Cardiac septum (tissue), 1 donor: ENCODE measurements around the gene BCAS3. TPM values are rescaled to one million over a fixed set of nuclear protein-coding genes. Genes with fewer than 3 reads are reported as not detected.

Experiments
- DNase-seq: peaks from one replicate; pipeline ENCODE4 v3.0.0-alpha.2; 2020; ENCODE audit warnings: low spot score
- intact Hi-C: fragments of 100-400 bp; cut with DNase I; formaldehyde crosslinking; loops from one replicate; pipeline ENCODE4 v1.14.0; 2022
- total RNA-seq: library from RNA; stranded (reverse); fragmentation: NEBNext Ultra II Directional; extraction: Animal tissue kit (Norgen Biotek cat#: 25700); gene quantifications from one replicate; pipeline ENCODE4 v1.2.1, GENCODE V29; 2021
- donor health status: DM: no; HTN: no; CAD: no.

Gene BCAS3
- total RNA-seq, 1 donor from 2014 or later = 14.8 TPM

DNA sequence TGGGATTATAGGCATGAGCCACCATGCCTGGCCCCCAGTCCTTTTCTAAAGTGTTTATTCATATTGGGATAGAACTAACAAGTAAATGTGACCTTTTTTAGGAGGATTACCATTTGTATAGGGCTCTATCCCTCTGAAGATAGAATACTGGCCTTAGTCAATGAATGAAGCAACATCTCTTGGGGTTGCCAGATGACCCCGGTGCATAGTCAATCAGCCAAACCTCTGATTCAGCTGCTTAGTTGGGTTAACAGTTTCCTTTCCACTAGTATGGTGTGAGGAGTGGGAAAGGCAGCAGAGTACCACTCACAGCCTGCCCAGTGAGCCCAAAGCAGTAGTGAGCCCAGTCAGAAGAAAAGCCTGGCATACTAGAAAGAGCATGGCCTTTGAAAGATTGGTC is 627.4 kb downstream of the BCAS3 start:
- intact Hi-C loops = no loop called here
- DNase-seq = no peak

DNA sequence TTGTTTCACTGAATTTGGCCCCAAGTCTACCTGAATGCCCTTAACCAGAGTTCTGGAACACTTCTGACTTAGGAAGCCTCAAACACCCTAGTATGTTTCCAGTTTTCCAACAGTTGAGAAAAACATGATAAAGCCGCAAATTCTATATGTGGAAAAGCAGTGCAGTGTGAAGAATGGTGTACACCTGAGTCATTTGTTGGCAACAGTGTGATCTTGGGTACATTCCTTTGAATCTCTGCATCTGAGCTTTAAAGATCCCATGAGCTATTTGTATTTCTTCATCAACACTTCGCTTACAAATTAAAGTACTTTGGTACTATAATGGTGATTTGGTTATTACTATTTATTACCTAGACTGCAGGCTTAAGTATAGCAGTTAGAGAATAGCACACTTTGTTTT is 628.4 kb downstream of the BCAS3 start:
- DNase-seq = no peak
- intact Hi-C loops = no loop called here

DNA sequence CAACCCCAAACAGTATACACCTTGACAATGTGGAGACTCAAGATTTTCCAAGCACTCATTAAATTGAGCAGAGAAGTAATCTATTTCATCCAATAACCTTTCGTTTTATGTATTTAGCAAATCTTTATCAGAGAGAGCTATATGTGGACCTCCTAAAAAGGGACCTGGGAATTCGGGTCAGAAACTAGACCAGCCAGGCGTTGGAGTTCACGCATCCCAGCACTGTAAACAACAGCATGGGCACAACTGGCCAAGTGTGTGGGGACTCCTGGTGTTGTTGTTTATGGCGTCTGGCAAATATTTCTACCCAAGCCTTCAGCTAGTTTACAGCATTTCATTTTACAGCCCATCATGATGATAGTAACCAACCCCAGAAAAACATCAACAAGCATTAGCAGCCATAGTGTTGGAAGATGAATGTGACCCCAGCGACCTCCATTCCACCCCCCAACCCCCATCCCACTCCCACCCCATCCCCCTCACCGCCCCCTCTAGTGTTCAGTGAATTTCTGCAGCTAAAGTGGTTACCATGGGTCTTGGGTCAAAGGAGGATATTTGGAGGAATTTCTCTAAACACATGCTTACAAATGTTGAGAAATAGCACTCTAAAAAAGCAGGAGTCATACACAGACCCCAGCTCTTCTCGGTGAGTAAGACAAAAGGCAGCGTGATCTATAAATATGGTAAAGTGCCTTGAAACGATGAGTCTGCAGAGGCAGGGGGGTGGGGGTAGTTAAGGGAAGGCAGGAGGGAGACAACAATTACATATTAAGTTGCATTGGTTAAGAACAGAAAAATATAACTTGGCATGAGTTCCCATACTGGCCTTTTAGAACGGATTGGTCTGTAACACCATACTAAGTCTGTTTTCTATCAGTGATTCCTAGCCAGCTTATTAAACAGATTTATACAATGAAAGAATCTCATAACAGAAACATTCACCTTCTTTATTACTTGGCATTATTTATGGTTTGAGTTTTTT is 630.5 kb downstream of the BCAS3 start:
- no peak for DNase-seq
- intact Hi-C loops = no loop called here

DNA sequence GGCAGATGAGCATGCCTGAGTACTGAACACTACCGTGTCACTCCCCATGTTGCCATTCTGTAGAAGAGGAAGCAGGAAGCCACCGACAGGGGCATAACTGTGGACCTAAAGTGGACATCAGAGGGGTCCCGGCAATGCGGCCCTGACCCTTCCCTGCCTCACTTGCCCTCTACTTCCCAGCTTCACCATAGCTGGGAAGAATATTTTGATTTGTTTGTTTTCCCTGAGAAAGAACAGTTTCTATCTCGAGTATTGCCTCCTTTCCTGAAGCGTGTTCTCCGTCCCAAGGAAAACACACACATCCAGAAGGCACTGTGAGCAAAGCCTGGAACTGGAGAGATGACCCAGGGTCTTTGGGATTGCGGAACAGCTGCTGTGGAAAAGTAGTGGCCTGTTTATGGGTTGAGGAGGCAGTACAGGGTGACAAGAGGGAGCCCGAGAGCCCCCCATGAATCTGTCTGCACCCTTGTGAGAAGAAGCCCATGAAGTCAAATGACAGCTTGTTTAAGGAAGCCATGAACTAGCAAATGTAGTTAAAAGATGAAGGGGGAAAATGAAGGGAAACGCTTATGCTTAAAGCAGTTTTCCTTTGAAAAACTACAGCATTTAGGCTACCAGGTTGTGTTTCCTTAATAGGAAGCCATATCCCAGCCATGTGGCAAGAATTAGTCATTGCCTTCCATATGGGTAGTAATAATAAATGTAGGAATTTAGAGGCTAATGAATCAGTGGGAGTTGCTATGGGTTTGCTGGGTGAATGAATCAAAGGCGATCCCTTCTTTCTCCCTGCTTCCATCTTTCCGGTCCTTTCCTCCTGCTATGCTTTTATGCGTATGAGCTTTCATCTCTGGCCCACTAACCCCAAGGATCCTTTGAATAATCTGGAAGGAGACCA is 632.0 kb downstream of the BCAS3 start:
- DNase-seq = no peak
- intact Hi-C loops = no loop called here

DNA sequence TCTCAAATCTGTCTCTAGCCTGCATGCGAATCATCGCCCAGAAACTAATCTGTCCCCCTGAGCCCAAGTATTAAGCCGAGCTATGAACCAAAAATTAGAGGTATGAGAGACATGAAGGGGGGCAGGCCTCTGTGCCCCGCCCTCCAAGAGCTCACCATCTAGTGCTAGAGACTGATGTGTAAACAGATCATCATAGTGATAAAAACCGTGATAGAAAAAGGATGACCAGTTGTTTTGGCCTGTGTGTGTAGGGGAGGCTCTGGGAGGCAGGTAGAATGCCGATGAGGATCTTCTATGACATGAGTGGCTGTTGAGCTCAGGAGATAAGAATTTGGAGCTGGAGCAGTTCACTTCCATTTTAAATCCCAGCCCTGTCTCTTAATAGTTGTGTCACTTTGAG is 632.9 kb downstream of the BCAS3 start:
- DNase-seq = no peak
- intact Hi-C loops = no loop called here

DNA sequence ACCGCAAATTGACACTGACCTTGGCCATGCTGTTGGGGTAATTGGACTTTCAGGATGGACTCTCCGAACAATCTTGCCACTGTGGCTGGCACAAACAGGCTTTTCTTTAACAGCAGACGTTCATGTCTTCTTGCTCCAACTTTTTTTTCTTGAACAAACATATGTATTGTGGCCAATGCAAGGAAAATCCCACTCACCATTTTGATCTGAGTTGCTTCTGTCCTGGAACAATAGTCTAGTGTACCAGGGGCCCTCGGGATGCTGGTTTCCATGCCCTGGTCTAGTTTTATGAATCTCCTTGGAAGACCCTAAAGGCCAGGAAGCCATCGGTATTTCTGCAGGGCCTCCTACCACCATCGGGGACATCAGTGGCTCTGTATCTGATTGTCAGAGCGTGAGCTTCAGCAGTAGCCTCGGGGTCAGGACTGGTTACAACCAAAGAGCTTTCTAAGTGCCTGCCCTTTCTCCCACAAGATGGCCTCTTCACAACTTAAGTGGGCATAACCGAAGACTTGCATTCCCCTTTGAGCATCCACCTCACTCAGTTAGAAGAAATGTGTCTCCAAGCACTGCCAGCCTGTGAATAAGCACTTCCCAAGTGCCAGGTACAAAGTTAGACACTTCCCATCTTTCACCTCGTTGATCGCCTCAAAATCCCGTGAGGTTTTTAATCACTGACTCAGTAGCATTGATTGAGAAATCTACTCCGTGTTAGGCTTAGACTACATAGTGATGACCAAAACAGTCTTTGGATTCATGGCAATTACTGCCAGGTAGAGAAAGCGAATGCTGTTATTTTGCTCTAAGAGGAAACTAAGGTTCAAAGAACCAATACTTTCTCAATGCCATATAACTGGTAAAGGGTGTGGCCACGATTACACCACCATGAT is 635.0 kb downstream of the BCAS3 start:
- intact Hi-C loops = no loop called here
- DNase-seq = no peak

DNA sequence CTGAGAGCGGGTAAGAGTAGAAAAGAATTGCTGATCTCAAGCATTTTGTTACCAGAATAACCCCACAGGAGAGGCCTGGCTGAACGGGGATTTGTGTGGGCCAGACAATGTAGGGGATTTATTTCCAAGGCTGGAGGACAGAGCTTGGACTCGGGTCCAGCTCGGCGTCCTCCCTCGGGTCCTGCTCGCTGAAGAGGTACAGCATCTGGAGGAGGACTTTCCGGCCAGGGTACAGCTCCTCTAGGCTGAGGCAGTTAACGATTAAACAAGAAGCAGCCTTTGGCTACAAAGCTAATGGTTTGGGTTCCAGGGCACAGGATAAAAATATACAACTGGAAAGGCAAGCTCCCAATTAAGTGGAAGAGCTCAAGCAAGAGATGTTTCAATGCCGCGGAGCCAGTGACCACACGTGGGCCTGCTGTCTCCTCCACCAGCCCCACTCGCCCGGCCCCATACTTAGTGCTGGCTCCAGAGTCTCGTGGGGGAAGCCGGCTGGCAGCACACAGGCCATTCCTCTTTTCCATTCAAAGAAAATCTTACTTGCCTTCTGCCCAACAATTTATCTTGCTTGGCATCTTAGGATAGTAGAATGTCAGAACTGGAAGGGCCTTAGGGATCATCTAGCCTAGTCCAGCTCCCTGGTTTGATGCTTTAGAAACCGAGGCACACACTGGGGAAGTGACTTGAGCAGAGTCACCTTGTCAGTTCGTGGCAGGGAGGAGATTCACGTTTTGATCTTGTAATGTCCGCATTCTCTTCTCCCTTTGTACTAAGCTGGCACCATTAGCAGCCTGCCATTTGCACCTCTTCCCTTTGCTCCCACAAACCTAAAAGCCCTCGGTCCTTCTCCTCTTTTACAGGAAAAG is 636.0 kb downstream of the BCAS3 start:
- DNase-seq = no peak
- intact Hi-C loops = no loop called here

DNA sequence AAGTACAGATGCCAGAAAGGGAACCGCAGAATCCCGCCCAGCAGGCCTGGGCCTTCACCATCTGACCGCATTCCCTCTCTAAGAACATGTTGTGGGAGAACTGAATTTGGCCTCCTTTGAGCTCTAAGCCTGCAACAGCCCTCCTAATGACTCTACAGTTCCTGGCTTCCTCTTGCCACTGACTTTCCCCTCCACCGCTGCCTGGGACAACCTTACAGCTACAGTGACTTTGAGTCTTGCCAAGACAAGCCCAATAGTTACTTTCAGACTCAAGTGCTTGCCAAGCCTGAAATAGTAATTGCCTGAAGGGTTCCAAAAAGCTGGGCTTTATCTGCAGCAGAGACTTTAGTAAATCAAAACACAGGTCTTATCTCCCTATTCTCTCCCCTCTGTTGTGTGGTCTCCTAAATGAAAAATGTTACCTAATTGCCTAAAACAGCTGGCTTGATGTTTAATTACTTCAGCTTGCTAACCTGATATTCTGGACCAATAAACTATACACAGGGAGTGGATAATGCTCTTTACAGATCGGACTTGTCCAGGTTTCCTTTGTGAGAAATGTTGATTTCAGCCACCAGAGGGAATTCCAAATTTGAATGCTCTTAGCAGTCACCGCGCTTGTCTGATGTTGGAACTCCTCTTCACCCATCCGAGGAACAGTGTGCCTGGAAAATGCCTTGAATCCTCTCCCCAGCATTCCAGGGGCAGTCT is 636.9 kb downstream of the BCAS3 start:
- no peak for DNase-seq
- intact Hi-C loops = no loop called here

DNA sequence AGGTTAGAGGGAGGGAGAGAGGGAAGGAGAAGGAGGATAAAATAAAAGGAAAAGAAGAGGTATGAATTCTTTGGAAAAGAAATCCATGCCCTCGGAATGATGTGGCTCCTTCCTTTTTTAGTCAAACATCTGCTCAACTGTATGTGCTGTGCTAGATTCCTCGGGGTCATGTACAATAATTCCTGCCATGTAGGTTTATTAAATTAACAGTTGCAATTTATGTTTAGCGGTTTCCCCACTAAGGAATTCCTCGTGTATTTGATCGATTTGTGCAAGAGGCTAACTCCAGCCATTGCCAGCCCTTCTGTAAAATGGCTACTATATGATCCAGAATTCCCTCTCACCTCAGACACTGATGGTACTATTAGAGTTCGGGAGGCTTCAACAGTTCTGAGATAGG is 639.0 kb downstream of the BCAS3 start:
- DNase-seq = no peak
- intact Hi-C loops = no loop called here

DNA sequence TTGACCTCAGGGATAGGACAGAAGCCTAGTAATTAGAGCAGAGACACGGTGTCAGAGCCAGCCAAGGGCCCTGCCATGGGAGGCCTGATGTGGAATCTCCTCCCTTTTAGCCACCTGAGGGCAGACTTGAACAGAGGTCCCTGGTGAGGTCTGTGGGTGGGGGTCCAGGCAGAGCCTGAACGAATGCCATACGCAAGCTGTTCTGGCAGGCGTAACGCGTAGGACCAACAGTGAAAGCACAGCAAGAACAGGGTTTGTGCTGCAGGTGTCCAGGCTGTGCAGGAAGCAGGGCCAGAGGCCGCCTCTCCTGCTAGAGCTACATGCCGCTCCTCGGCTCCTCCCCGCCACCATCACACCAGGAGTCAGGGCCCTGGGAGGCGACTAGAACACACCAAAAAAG is 640.1 kb downstream of the BCAS3 start:
- intact Hi-C loops = no loop called here
- DNase-seq = no peak

DNA sequence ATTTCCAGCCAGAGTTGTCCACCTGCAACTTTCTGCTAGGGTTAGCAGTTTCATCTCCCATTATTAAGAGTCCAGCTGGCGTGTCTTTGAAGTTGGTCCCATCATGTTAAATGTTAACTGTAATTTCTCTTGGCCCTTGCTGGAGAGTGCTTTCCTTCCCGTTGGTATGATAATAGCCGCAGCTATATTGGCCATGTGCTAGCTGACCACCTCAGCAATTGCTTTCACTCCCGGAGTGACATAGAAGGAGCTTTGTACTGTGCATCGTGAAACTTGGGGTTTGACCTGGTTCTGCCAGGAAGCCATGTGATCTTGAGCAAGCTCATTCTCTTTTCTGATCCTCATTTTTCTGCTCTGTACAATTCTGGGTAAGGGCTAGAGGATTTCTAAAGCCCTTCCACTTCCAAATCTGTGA is 641.0 kb downstream of the BCAS3 start:
- intact Hi-C loops = no loop called here
- DNase-seq = no peak

DNA sequence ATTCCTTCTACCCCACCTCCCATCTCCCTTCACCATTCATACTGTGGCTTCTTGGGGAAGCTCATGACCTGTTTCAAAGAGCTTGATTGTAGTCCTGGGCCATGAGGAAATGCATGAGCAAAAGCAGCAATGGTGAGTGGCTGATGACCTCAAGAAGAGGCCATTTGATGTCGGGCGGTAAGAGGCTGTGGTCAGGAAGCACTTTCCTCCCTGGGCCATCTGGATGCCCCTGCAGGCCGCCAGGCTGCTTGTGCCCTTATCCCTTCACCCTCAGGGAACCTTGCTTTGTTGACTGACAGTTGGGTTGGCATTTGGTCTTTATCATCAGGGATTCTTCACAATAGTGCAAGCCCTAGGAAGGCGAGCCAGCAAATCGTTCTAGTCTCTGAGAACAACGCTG is 643.7 kb downstream of the BCAS3 start:
- intact Hi-C loops = no loop called here
- DNase-seq = no peak

DNA sequence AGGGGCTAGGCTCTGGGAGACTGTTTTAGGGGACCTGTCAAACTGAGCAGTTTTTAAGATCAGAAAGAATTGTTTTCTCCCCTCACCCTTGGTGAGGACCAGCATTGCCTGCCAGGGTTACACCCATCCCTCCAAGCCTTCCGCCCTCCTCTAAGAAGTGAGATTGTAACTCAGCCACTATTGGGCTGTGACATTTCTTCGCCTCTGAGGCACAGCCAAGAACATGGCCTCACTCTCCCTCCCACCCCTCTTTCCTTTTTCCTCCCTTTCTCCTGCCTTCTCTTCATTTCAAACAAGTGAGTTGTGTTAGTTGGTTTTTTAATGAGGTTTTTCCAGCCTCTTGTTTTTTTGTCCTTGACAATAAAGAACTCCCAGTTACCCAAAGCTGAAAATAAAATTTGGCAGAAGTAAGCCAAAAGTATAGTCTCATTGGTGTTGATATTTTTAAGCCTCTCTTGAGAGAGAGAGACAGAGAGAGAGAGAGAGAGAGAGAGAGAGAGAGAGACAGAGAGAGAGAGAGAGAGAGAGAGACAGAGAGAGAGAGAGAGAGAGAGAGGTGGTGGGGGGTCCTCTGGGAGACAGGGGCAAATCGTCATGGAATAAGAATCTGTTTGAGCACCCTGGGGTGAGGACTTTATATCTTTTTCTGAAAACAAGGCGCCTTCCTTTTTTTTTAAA is 644.8 kb downstream of the BCAS3 start:
- no peak for DNase-seq

DNA sequence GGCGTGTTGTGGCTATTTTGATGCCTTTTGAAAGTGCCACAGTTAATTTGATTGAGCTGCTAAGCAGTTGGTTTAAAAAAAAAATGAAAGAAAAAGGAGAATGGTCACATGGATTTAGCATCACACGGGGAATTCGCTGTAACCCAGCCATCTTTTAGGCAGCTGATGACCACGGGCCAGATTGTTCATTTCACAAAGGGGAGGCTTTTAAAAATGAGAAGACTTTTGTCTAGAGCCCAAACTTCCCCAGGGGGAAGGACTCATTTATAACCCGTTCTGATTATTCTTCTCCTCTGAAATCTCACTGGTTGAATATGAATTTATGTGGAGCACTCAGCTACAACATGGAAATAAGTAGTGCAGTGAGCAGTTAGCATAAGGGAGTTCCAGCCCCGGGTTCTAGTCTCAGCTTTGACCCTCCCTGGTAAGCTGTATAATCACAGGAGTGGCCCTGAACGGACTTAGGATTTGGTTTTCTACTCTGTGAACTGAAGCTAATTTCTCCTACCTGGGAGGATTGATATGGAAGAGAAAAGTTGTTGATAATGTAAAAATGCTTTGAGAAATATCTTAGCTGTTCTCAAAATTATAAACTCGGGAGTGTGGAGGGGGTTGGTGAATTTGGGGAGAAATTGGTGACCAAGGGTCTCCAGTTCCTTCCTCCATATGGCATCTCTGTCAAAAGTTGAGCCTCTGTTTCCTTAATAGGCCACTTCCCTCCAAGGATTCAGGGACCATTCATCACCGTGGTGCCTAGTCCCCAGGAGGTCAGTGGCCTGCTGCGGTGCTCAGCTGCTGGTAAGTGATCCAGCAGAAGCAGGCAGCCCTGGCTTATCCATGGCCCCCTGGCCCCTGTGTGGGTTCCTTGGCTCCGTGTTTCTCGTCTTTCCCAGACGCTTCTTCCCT is 645.6 kb downstream of the BCAS3 start:
- no peak for DNase-seq
- intact Hi-C loops = no loop called here

More for the DNA sequence above, 644.8 kb downstream of the BCAS3 start:
- intact Hi-C loops = no loop called here

DNA sequence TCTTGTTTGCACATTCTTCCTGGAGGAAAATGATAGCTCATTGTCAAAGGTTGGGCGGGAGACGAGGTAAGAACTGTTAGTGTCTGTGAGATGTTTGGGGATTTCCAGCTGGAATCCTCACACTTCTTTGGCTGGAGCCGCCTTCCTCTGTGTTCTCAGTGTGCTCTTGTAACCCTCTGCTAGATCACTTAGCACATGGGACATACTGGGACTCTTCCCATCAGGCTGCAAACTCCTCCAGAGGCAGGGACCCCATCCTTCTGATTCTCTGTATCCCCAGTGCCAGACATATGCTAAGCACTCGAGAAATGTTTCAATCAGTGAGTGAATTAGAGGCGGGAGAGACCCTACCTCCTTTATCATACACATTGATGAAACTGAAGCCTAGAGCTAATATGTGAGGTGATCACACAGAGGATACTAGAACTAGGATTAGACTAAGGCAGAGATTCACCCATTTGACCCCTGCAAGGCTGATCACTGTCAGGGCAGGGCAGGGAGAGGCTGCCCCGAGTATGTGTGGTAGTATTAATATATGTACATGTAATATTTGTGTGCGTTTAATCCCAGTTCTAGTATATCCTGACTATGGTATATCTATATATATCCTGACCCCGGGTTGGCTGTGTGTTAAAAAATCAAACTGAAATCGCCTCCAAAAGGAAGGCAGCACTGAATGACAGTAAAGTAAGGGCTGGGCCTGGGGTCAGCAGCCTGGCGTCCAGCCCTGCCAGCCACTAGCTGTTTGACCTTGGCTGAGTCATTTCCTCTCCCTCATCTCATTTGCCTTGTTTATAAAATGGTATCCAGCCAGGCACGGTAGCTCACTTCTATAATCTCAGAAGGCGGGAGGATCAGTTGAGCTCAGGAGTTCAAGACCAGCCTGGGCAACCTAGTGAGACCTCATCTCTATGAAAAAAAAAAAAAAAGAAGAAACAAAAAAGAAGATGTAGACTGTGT is 646.5 kb downstream of the BCAS3 start:
- intact Hi-C loops = no loop called here
- DNase-seq = no peak
